Measurements from ENCODE around the gene TPPP2.

Gene TPPP2

GRCh38 chr14:21057803-21058675, 28.0 kb downstream of the TPPP2 start, which contains the start of gene RNASE8:
Gene RNASE8, plus strand, starts transcription at chr14:21057822. Its CDS starts 71 bp downstream, at chr14:21057893.
- no peak for TF ChIP-seq CTCF (IDR thresholded peaks at IDR 0.05; ENCODE audit: low read depth, low read length, missing control alignments)
- H3K4me3 ChIP-seq (replicated peaks; ENCODE audit: low read depth, low read length), result no peak within 1 kb of the TSS
- DNase-seq (ENCODE audit: extremely low read depth, low read depth), result no peak

- no peak for TF ChIP-seq CTCF (IDR thresholded peaks at IDR 0.05; ENCODE audit: low read depth, low read length, missing control alignments)
- no peak overlapping the region for H3K4me3 ChIP-seq (replicated peaks; ENCODE audit: low read depth, low read length)
- DNase-seq (ENCODE audit: extremely low read depth, low read depth), result no peak
Observed at GRCh38 chr14:21058903-21059302, 28.9 kb downstream of the TPPP2 start.

GRCh38 chr14:21059842-21060613, 30.0 kb downstream of the TPPP2 start:
- TF ChIP-seq CTCF (IDR thresholded peaks at IDR 0.05; ENCODE audit: low read depth, low read length, missing control alignments), result no peak
- H3K4me3 ChIP-seq (replicated peaks; ENCODE audit: low read depth, low read length), result no peak overlapping the region
- DNase-seq (ENCODE audit: extremely low read depth, low read depth), result no peak

GRCh38 chr14:21060614-21061346, 30.8 kb downstream of the TPPP2 start:
- no peak for TF ChIP-seq CTCF (IDR thresholded peaks at IDR 0.05; ENCODE audit: low read depth, low read length, missing control alignments)
- no peak for DNase-seq (ENCODE audit: extremely low read depth, low read depth)
- H3K4me3 ChIP-seq (replicated peaks; ENCODE audit: low read depth, low read length), result no peak overlapping the region

GRCh38 chr14:21061347-21061668, 31.3 kb downstream of the TPPP2 start:
- H3K4me3 ChIP-seq (replicated peaks; ENCODE audit: low read depth, low read length), result no peak overlapping the region
- no peak for TF ChIP-seq CTCF (IDR thresholded peaks at IDR 0.05; ENCODE audit: low read depth, low read length, missing control alignments)

GRCh38 chr14:21063479-21063878, 33.5 kb downstream of the TPPP2 start:
- no peak for DNase-seq (ENCODE audit: extremely low read depth, low read depth)
- no peak overlapping the region for H3K4me3 ChIP-seq (replicated peaks; ENCODE audit: low read depth, low read length)
- TF ChIP-seq CTCF (IDR thresholded peaks at IDR 0.05; ENCODE audit: low read depth, low read length, missing control alignments), result no peak

More at GRCh38 chr14:21061347-21061668, 31.3 kb downstream of the TPPP2 start:
- no peak for DNase-seq (ENCODE audit: extremely low read depth, low read depth)

All from HFF-Myc (cell line).